ENCODE data around the gene ACAN. TPM values are rescaled to one million over a fixed set of nuclear protein-coding genes. Genes with fewer than 3 reads are reported as not detected.

The ACAN gene
- total RNA-seq, 1 donor from 2014 or later, result 176 TPM

GRCh38 chr15:88902846-88903245 lies 99.6 kb downstream of the ACAN start:
- H3K27me3 Mint-ChIP-seq (ENCODE audit: low read depth), result no peaks in the 10 kb centered on the region
- no peaks in the 10 kb centered on the region for H3K9me3 Mint-ChIP-seq (ENCODE audit: low read depth)
- H3K36me3 Mint-ChIP-seq (ENCODE audit: low read depth), result peaks cover 20% of the 10 kb centered on the region
- peak; percentile 28 for DNase-seq (ENCODE audit: low spot score)
- no peak for TF ChIP-seq CTCF (IDR thresholded peaks at IDR 0.05)
- no peak overlapping the region for H3K27ac Mint-ChIP-seq (ENCODE audit: unreplicated experiment)
- H3K4me3 Mint-ChIP-seq (ENCODE audit: unreplicated experiment), result no peak overlapping the region
- peaks cover 42% of the 10 kb centered on the region for H3K4me1 Mint-ChIP-seq (ENCODE audit: low read depth)

GRCh38 chr15:88904257-88904623 lies 101.0 kb downstream of the ACAN start:
- peaks cover 32% of the 10 kb centered on the region for H3K4me1 Mint-ChIP-seq (ENCODE audit: low read depth)
- no peaks in the 10 kb centered on the region for H3K9me3 Mint-ChIP-seq (ENCODE audit: low read depth)
- H3K4me3 Mint-ChIP-seq (ENCODE audit: unreplicated experiment), result no peak overlapping the region
- DNase-seq (ENCODE audit: low spot score), result peak; percentile 49
- TF ChIP-seq CTCF (IDR thresholded peaks at IDR 0.05), result no peak
- no peak overlapping the region for H3K27ac Mint-ChIP-seq (ENCODE audit: unreplicated experiment)
- peaks cover 23% of the 10 kb centered on the region for H3K36me3 Mint-ChIP-seq (ENCODE audit: low read depth)
- H3K27me3 Mint-ChIP-seq (ENCODE audit: low read depth), result no peaks in the 10 kb centered on the region

GRCh38 chr15:88904624-88905327 lies 101.5 kb downstream of the ACAN start:
- H3K27me3 Mint-ChIP-seq (ENCODE audit: low read depth), result no peaks in the 10 kb centered on the region
- H3K9me3 Mint-ChIP-seq (ENCODE audit: low read depth), result no peaks in the 10 kb centered on the region
- peak; percentile 99 for TF ChIP-seq CTCF (IDR thresholded peaks at IDR 0.05)
- peak; percentile 87 for DNase-seq (ENCODE audit: low spot score)
- H3K36me3 Mint-ChIP-seq (ENCODE audit: low read depth), result peaks cover 24% of the 10 kb centered on the region
- no peak overlapping the region for H3K4me3 Mint-ChIP-seq (ENCODE audit: unreplicated experiment)
- peak overlapping the region; percentile 23 for H3K27ac Mint-ChIP-seq (ENCODE audit: unreplicated experiment)
- H3K4me1 Mint-ChIP-seq (ENCODE audit: low read depth), result peaks cover 36% of the 10 kb centered on the region

GRCh38 chr15:88905576-88905975 lies 102.3 kb downstream of the ACAN start:
- Mint-ChIP-seq H3K4me3 (ENCODE audit: unreplicated experiment) (no peak overlapping the region), H3K27me3 (ENCODE audit: low read depth) (no peaks in the 10 kb centered on the region), H3K4me1 (ENCODE audit: low read depth) (peaks cover 36% of the 10 kb centered on the region), H3K27ac (ENCODE audit: unreplicated experiment) (no peak overlapping the region), H3K9me3 (ENCODE audit: low read depth) (no peaks in the 10 kb centered on the region), H3K36me3 (ENCODE audit: low read depth) (peaks cover 27% of the 10 kb centered on the region)
- TF ChIP-seq CTCF (IDR thresholded peaks at IDR 0.05), result no peak
- peak; percentile 52 for DNase-seq (ENCODE audit: low spot score)

GRCh38 chr15:88906130-88906529 lies 102.9 kb downstream of the ACAN start:
- no peak overlapping the region for H3K4me3 Mint-ChIP-seq (ENCODE audit: unreplicated experiment)
- no peaks in the 10 kb centered on the region for H3K27me3 Mint-ChIP-seq (ENCODE audit: low read depth)
- H3K36me3 Mint-ChIP-seq (ENCODE audit: low read depth), result peaks cover 27% of the 10 kb centered on the region
- H3K27ac Mint-ChIP-seq (ENCODE audit: unreplicated experiment), result no peak overlapping the region
- TF ChIP-seq CTCF (IDR thresholded peaks at IDR 0.05), result no peak
- peaks cover 36% of the 10 kb centered on the region for H3K4me1 Mint-ChIP-seq (ENCODE audit: low read depth)
- H3K9me3 Mint-ChIP-seq (ENCODE audit: low read depth), result no peaks in the 10 kb centered on the region
- DNase-seq (ENCODE audit: low spot score), result no peak
